Measurements from ENCODE around the gene CDH24. TPM values are rescaled to one million over a fixed set of nuclear protein-coding genes. Genes with fewer than 3 reads are reported as not detected.

The CDH24 gene
- total and polyA plus RNA-seq, 2 of the 4 experiments (the other 2 are of a cell fraction), result 3.9 to 24.4 TPM

- Histone ChIP-seq H4K5ac (ENCODE audit: low read depth, low read length) (no peak overlapping the region), H4K20me1 (ENCODE audit: insufficient read depth, low read length) (peaks cover 3% of the 10 kb centered on the region; the same call in 1 of the 2 replicates), H3K9me3 (ENCODE audit: control insufficient read depth, insufficient read depth, low read length) (no peaks in the 10 kb centered on the region), H3K27ac (ENCODE audit: insufficient read depth, low read length) (no peak overlapping the region), H3K4ac (ENCODE audit: low read depth, low read length) (no peak overlapping the region), H4K8ac (ENCODE audit: low read depth in 2 of 2, low read length in 2 of 2) (no peak overlapping the region), H3K56ac (ENCODE audit: extremely low read depth, insufficient read depth, low read length) (no peak overlapping the region), H3K4me1 (ENCODE audit: control insufficient read depth, insufficient read depth, low read length) (peaks cover 4% of the 10 kb centered on the region), H3K18ac (ENCODE audit: low read depth, low read length) (no peak overlapping the region), H3K9ac (ENCODE audit: low read depth, low read length) (no peak overlapping the region), H3K36me3 (ENCODE audit: control insufficient read depth, insufficient read depth, low read length) (peaks cover 5% of the 10 kb centered on the region), H2AK9ac (replicated peaks; ENCODE audit: low read depth, low read length, poor library complexity) (no peak overlapping the region), H3K4me3 (ENCODE audit: insufficient read depth, low read depth, low read length) (no peak overlapping the region), H2AFZ (replicated peaks; ENCODE audit: low read length, poor library complexity) (no peak overlapping the region), H3K4me2 (ENCODE audit: low read depth, low read length) (no peak overlapping the region), H3K27me3 (ENCODE audit: control insufficient read depth, insufficient read depth, low read length) (no peaks in the 10 kb centered on the region), H3K14ac (replicated peaks; ENCODE audit: low read depth, low read length) (no peak overlapping the region), H2BK120ac (ENCODE audit: low read depth, low read length) (no peak overlapping the region), H3K9me1 (ENCODE audit: insufficient read depth, low read length) (peaks cover 4% of the 10 kb centered on the region), H3K23ac (ENCODE audit: low read depth, low read length) (no peak overlapping the region), H2BK5ac (ENCODE audit: low read depth, low read length, poor library complexity, severe bottlenecking) (no peak overlapping the region), H3K79me1 (ENCODE audit: low read depth in 1 of 2, low read length in 2 of 2) (peaks cover 2 to 8% of the 10 kb centered on the region in 2 experiments; a peak in 2 of 4 replicates), H4K91ac (ENCODE audit: insufficient read depth, low read depth, low read length) (no peak overlapping the region), H2BK15ac (ENCODE audit: low read depth, low read length) (no peak overlapping the region), H2BK20ac (ENCODE audit: low read depth, low read length) (no peak overlapping the region), H2AK5ac (ENCODE audit: low read depth, low read length) (no peak overlapping the region)
- intact Hi-C loops (cut with micrococcal nuclease) (no loop called here), dilution Hi-C loops (cut with HindIII; ENCODE audit: low sequenced_read_pairs, unreplicated experiment) (no loop called here), in situ Hi-C loops (cut with MboI; ENCODE audit: low sequenced_read_pairs) (no loop called here)
- no TSS peak for BruUV-seq (replicated peaks)
- no peak for ATAC-seq (ENCODE audit: low read depth)
- DNase-seq, result no peak
- ChIA-PET POLR2A (ENCODE audit: unreplicated experiment) (no interaction called here), CTCF (interaction anchor here (1.5 kb wide), 1 partner anchor 12 kb away, joined by 3 read pairs; no protein-coding TSS in a partner anchor)
- TF ChIP-seq BHLHE40 (IDR thresholded peaks at IDR 0.05; ENCODE audit: low read depth, low read length) (no peak), SMC3 (IDR thresholded peaks at IDR 0.05; ENCODE audit: low read depth, low read length) (no peak), FOS (IDR thresholded peaks at IDR 0.05; ENCODE audit: low read depth, low read length) (no peak)
- WGBS, 2 experiments (ENCODE audit: extremely low coverage in 2 of 2, insufficient read length in 1 of 2), result no CpG with 5 or more reads among the region's 7 CpGs
Observed at GRCh38 chr14:23020143-23021128, 36.9 kb downstream of the CDH24 start.

Data from IMR-90 (cell line).